Measurements from ENCODE around the gene CPSF7.
A peak's percentile ranks its signal among the peaks of the same experiment; 100 is the strongest.

Gene CPSF7

GRCh38 chr11:61429346-61429690 is 457 bp downstream of the CPSF7 start:
- TF ChIP-seq EZH2 (IDR thresholded peaks at IDR 0.05; ENCODE audit: borderline replicate concordance, low read depth, low read length, severe bottlenecking): no peak
- TF ChIP-seq, protein P1, sequence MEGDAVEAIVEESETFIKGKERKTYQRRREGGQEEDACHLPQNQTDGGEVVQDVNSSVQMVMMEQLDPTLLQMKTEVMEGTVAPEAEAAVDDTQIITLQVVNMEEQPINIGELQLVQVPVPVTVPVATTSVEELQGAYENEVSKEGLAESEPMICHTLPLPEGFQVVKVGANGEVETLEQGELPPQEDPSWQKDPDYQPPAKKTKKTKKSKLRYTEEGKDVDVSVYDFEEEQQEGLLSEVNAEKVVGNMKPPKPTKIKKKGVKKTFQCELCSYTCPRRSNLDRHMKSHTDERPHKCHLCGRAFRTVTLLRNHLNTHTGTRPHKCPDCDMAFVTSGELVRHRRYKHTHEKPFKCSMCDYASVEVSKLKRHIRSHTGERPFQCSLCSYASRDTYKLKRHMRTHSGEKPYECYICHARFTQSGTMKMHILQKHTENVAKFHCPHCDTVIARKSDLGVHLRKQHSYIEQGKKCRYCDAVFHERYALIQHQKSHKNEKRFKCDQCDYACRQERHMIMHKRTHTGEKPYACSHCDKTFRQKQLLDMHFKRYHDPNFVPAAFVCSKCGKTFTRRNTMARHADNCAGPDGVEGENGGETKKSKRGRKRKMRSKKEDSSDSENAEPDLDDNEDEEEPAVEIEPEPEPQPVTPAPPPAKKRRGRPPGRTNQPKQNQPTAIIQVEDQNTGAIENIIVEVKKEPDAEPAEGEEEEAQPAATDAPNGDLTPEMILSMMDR (IDR thresholded peaks at IDR 0.05; ENCODE audit: borderline replicate concordance, extremely low read depth, low read length, poor library complexity, severe bottlenecking): peak; percentile 52
- Histone ChIP-seq H3K27ac (ENCODE audit: low read length) (peak overlapping the region; percentile 97), H4K20me1 (ENCODE audit: insufficient read depth, low read length) (peaks cover 34% of the 10 kb centered on the region), H3K4me1 (ENCODE audit: insufficient read depth, low read length) (peaks cover 66% of the 10 kb centered on the region), H2AFZ (ENCODE audit: low read depth, low read length) (peak overlapping the region; percentile 88), H3K9ac (ENCODE audit: low read depth, low read length) (peak overlapping the region; percentile 100), H3K4me2 (ENCODE audit: insufficient read depth, low read length) (peak overlapping the region; percentile 86), H3K9me3 (ENCODE audit: insufficient read depth, low read length, severe bottlenecking) (no peaks in the 10 kb centered on the region), H3K4me3 (ENCODE audit: low read depth in 1 of 2, low read length in 2 of 2) (peak overlapping the region; percentile 57 to 70; a peak in 3 of 4 replicates), H3K79me2 (ENCODE audit: insufficient read depth, low read length) (peaks cover 96% of the 10 kb centered on the region), H3K36me3 (ENCODE audit: insufficient read depth, low read length) (peaks cover 55% of the 10 kb centered on the region), H3K27me3 (ENCODE audit: insufficient read depth, low read length, poor library complexity) (no peaks in the 10 kb centered on the region)
- DNase-seq (peak; percentile 80), ATAC-seq (ENCODE audit: insufficient read depth, low read depth) (peak; percentile 73)

DNA sequence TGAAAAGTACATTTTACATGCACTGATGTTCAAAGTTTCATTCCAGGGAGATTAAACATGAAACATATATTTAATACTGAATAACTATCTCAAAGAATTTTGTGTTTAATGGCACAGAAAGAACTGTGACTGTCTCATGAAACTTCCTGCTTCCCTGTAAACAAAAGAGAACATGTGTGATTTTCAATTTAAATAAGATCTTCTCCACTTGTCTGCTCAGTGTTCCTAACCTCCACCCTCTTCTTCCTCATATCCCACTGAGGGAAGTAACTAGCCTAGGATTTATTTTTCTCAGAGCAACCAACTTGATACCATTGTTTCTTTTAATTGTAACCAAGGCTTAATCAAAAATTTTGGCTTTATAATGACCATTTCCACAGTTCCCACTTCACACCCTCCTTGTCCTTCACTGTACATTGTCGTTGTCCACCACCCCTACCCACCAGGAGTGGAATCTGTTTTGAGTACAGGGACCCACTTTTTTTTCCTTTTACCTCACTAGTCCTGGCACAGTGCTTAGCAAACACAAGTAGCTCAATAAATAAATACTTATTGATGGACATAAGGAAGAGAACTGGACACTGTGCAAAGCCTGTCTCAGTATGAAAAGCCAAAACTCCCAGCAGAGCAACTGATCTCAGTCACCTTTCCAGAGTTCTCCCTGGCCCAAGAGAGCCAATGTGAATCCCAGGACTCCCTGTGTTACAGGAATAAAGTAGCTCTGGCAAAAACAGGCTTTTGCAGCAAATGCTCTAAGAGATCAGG is 4.2 kb downstream of the CPSF7 start:
- Histone ChIP-seq H4K20me1 (ENCODE audit: insufficient read depth, low read length) (peaks cover 49% of the 10 kb centered on the region), H3K79me2 (ENCODE audit: insufficient read depth, low read length) (peaks cover 96% of the 10 kb centered on the region), H3K9ac (ENCODE audit: low read depth, low read length) (peak overlapping the region; percentile 8; the same call in 1 of the 2 replicates), H3K27ac (ENCODE audit: low read length) (no peak overlapping the region), H3K4me1 (ENCODE audit: insufficient read depth, low read length) (peaks cover 44% of the 10 kb centered on the region), H3K9me3 (ENCODE audit: insufficient read depth, low read length, severe bottlenecking) (no peaks in the 10 kb centered on the region), H3K36me3 (ENCODE audit: insufficient read depth, low read length) (peaks cover 85% of the 10 kb centered on the region), H2AFZ (ENCODE audit: low read depth, low read length) (no peak overlapping the region), H3K4me3 (ENCODE audit: low read depth in 1 of 2, low read length in 2 of 2) (no peak overlapping the region), H3K4me2 (ENCODE audit: insufficient read depth, low read length) (peak overlapping the region; percentile 35; the same call in 1 of the 2 replicates), H3K27me3 (ENCODE audit: insufficient read depth, low read length, poor library complexity) (no peaks in the 10 kb centered on the region)
- DNase-seq (no peak), ATAC-seq (ENCODE audit: insufficient read depth, low read depth) (no peak)
- TF ChIP-seq EZH2 (IDR thresholded peaks at IDR 0.05; ENCODE audit: borderline replicate concordance, low read depth, low read length, severe bottlenecking): no peak
- TF ChIP-seq, protein P1 (IDR thresholded peaks at IDR 0.05; ENCODE audit: borderline replicate concordance, extremely low read depth, low read length, poor library complexity, severe bottlenecking): no peak

DNA sequence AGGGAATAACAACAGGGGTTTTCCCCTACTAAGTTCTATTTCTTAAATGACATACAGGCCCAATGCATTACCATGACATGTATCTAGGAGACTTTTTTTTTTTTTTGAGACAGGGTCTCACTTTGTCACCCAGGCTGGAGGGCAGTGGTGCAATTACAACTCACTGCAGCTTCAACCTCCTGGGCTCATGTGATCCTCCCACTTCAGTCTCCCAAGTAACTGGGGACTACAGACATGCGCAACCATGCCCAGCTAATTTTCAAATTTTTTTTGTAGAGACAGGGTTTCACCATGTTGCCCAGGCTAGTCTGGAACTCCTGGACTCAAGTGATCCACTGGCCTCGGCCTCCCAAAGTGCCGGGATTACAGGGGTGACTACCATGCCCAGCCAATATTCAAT is 7.5 kb downstream of the CPSF7 start:
- no peak overlapping the region for H3K9ac ChIP-seq (ENCODE audit: low read depth, low read length)
- H2AFZ ChIP-seq (ENCODE audit: low read depth, low read length): no peak overlapping the region
- no peaks in the 10 kb centered on the region for H3K27me3 ChIP-seq (ENCODE audit: insufficient read depth, low read length, poor library complexity)
- H3K36me3 ChIP-seq (ENCODE audit: insufficient read depth, low read length): peaks cover 99% of the 10 kb centered on the region
- H3K27ac ChIP-seq (ENCODE audit: low read length): no peak overlapping the region
- DNase-seq (no peak), ATAC-seq (ENCODE audit: insufficient read depth, low read depth) (no peak)
- H3K9me3 ChIP-seq (ENCODE audit: insufficient read depth, low read length, severe bottlenecking): no peaks in the 10 kb centered on the region
- peaks cover 96% of the 10 kb centered on the region for H3K79me2 ChIP-seq (ENCODE audit: insufficient read depth, low read length)
- peaks cover 69% of the 10 kb centered on the region for H4K20me1 ChIP-seq (ENCODE audit: insufficient read depth, low read length)
- H3K4me3 ChIP-seq (ENCODE audit: low read depth in 1 of 2, low read length in 2 of 2): no peak overlapping the region
- H3K4me1 ChIP-seq (ENCODE audit: insufficient read depth, low read length): peaks cover 26% of the 10 kb centered on the region
- no peak for TF ChIP-seq EZH2 (IDR thresholded peaks at IDR 0.05; ENCODE audit: borderline replicate concordance, low read depth, low read length, severe bottlenecking)
- no peak overlapping the region for H3K4me2 ChIP-seq (ENCODE audit: insufficient read depth, low read length)

GRCh38 chr11:61418136-61418535 is 11.6 kb downstream of the CPSF7 start:
- H3K27me3 ChIP-seq (ENCODE audit: insufficient read depth, low read length, poor library complexity): no peaks in the 10 kb centered on the region
- no peaks in the 10 kb centered on the region for H3K4me1 ChIP-seq (ENCODE audit: insufficient read depth, low read length)
- H3K27ac ChIP-seq (ENCODE audit: low read length): no peak overlapping the region
- H3K9me3 ChIP-seq (ENCODE audit: insufficient read depth, low read length, severe bottlenecking): no peaks in the 10 kb centered on the region
- H4K20me1 ChIP-seq (ENCODE audit: insufficient read depth, low read length): peaks cover 73% of the 10 kb centered on the region
- peak overlapping the region; percentile 10; the same call in 1 of the 2 replicates for H3K4me2 ChIP-seq (ENCODE audit: insufficient read depth, low read length)
- peaks cover 98% of the 10 kb centered on the region for H3K36me3 ChIP-seq (ENCODE audit: insufficient read depth, low read length)
- H3K4me3 ChIP-seq (ENCODE audit: low read depth in 1 of 2, low read length in 2 of 2): no peak overlapping the region
- H3K79me2 ChIP-seq (ENCODE audit: insufficient read depth, low read length): peaks cover 65% of the 10 kb centered on the region
- H3K9ac ChIP-seq (ENCODE audit: low read depth, low read length): no peak overlapping the region
- DNase-seq (no peak), ATAC-seq (ENCODE audit: insufficient read depth, low read depth) (no peak)
- H2AFZ ChIP-seq (ENCODE audit: low read depth, low read length): no peak overlapping the region
- no peak for TF ChIP-seq EZH2 (IDR thresholded peaks at IDR 0.05; ENCODE audit: borderline replicate concordance, low read depth, low read length, severe bottlenecking)
- TF ChIP-seq, protein P1 (IDR thresholded peaks at IDR 0.05; ENCODE audit: borderline replicate concordance, extremely low read depth, low read length, poor library complexity, severe bottlenecking): no peak

Measured in DND-41 (cell line).